WTC11 (cell line): ENCODE data around the gene TNS3. TPM values are rescaled to one million over a fixed set of nuclear protein-coding genes. Genes with fewer than 3 reads are reported as not detected.

Experiments used
- ATAC-seq: fragments of 200-7000 bp; cut with Tn5 transposase; 2 replicates; pipeline ENCODE4 v1.10.0; 2021; ENCODE audit warnings: mild to moderate bottlenecking, moderate library complexity
- CTCF ChIA-PET: fragments of 300-600 bp; sonication (Branson Sonifier 250); formaldehyde crosslinking; loops from one replicate; lab custom pipeline; 2021; ENCODE audit warnings: antibody characterized with exemption; lab: Charles Lee
- POLR2A ChIA-PET: fragments of 350-600 bp; sonication (Branson Sonifier 250); formaldehyde crosslinking; loops from one replicate; lab custom pipeline; 2021; ENCODE audit warnings: antibody characterized with exemption; lab: Charles Lee
- DNase-seq: peaks from one replicate; pipeline ENCODE4 v3.0.0; 2021; ENCODE audit warnings: low spot score
- H3K27ac Mint-ChIP-seq: 2 replicates; pipeline ENCODE4 v1.8.0; 2021; ENCODE audit warnings: mixed read lengths
- H3K27me3 Mint-ChIP-seq: 2 replicates; pipeline ENCODE4 v1.8.0; 2021; ENCODE audit warnings: low read depth, mild to moderate bottlenecking, moderate library complexity, mixed read lengths
- H3K36me3 Mint-ChIP-seq: 2 replicates; pipeline ENCODE4 v1.8.0; 2021; ENCODE audit warnings: mixed read lengths
- H3K4me1 Mint-ChIP-seq: 2 replicates; pipeline ENCODE4 v1.8.0; 2022; ENCODE audit warnings: mixed read lengths
- H3K4me3 Mint-ChIP-seq: 2 replicates; pipeline ENCODE4 v1.8.0; 2021; ENCODE audit warnings: mild to moderate bottlenecking, moderate library complexity, mixed read lengths
- H3K9me3 Mint-ChIP-seq: 2 replicates; pipeline ENCODE4 v1.8.0; 2021; ENCODE audit warnings: mixed read lengths
- AFF4 ChIP-seq: sonication (generic); formaldehyde crosslinking; IDR thresholded peaks from 2 replicates; pipeline ENCODE4 v1.8.1; 2023; ENCODE audit warnings: mild to moderate bottlenecking, missing genetic modification reagents, borderline replicate concordance
- ATF6 ChIP-seq: sonication (generic); formaldehyde crosslinking; IDR thresholded peaks from 2 replicates; pipeline ENCODE4 v1.8.1; 2023; ENCODE audit warnings: mild to moderate bottlenecking, missing genetic modification reagents
- CBFB ChIP-seq: sonication (generic); formaldehyde crosslinking; IDR thresholded peaks from 2 replicates; pipeline ENCODE4 v1.8.1; 2022; ENCODE audit warnings: mild to moderate bottlenecking, low read depth, missing genetic modification reagents
- JAZF1 ChIP-seq: fragments of 250-450 bp; sonication (Bioruptor Pico); IDR thresholded peaks from 2 replicates; pipeline ENCODE4 v1.9.0; 2021; ENCODE audit warnings: moderate library complexity, mild to moderate bottlenecking, inconsistent platforms
- KAT7 ChIP-seq: sonication (generic); formaldehyde crosslinking; IDR thresholded peaks from 2 replicates; pipeline ENCODE4 v1.8.1; 2023; ENCODE audit warnings: missing genetic modification reagents, mild to moderate bottlenecking, borderline replicate concordance
- MAX ChIP-seq: sonication (generic); formaldehyde crosslinking; IDR thresholded peaks from 2 replicates; pipeline ENCODE4 v1.8.0; 2022; ENCODE audit warnings: mild to moderate bottlenecking, missing genetic modification reagents
- NR3C1 ChIP-seq: sonication (generic); formaldehyde crosslinking; conservative IDR thresholded peaks from 2 replicates; pipeline ENCODE4 v1.8.1; 2023; ENCODE audit warnings: low read depth, mild to moderate bottlenecking, missing genetic modification reagents
- PRRX2 ChIP-seq: fragments of 250-450 bp; sonication (Bioruptor Pico); IDR thresholded peaks from 2 replicates; pipeline ENCODE4 v1.8.0; 2021; ENCODE audit warnings: mild to moderate bottlenecking
- SMAD3 ChIP-seq: sonication (generic); formaldehyde crosslinking; IDR thresholded peaks from 2 replicates; pipeline ENCODE4 v1.8.0; 2022; ENCODE audit warnings: missing genetic modification reagents, mild to moderate bottlenecking, borderline replicate concordance
- USF1 ChIP-seq: sonication (generic); formaldehyde crosslinking; IDR thresholded peaks from 2 replicates; pipeline ENCODE4 v1.8.0; 2022; ENCODE audit warnings: mild to moderate bottlenecking, missing genetic modification reagents
- ZNF138 ChIP-seq: sonication (generic); formaldehyde crosslinking; conservative IDR thresholded peaks from 2 replicates; pipeline ENCODE4 v1.8.1; 2022; ENCODE audit warnings: mild to moderate bottlenecking, moderate library complexity, missing genetic modification reagents
- ZNF317 ChIP-seq: sonication (generic); formaldehyde crosslinking; IDR thresholded peaks from 2 replicates; pipeline ENCODE4 v1.8.1; 2023; ENCODE audit warnings: low read depth, mild to moderate bottlenecking, moderate library complexity, missing genetic modification reagents, borderline replicate concordance
- ZNF671 ChIP-seq: fragments of 250-450 bp; sonication (Bioruptor Pico); IDR thresholded peaks from 2 replicates; pipeline ENCODE4 v1.8.0; 2021; ENCODE audit warnings: mild to moderate bottlenecking
- ZSCAN18 ChIP-seq: fragments of 250-450 bp; sonication (Bioruptor Pico); IDR thresholded peaks from 2 replicates; pipeline ENCODE4 v2.1.2; 2022; ENCODE audit warnings: mild to moderate bottlenecking, moderate library complexity
- total RNA-seq: library from RNA; stranded (reverse); gene quantifications from 3 replicates; pipeline ENCODE4 v1.2.3, GENCODE V29; 2021
- TF ChIP-seq, protein P1 (sequence below): fragments of 250-450 bp; sonication (Bioruptor Pico); IDR thresholded peaks from 2 replicates; pipeline ENCODE4 v1.9.0; 2021; ENCODE audit warnings: mild to moderate bottlenecking
- TF ChIP-seq, protein P2 (sequence below): fragments of 250-450 bp; sonication (Bioruptor Pico); IDR thresholded peaks from 2 replicates; pipeline ENCODE4 v1.9.0; 2021; ENCODE audit warnings: moderate library complexity, mild to moderate bottlenecking, inconsistent platforms, borderline replicate concordance
- TF ChIP-seq, protein P3 (sequence below): sonication (generic); formaldehyde crosslinking; IDR thresholded peaks from 2 replicates; pipeline ENCODE4 v1.8.1; 2023; ENCODE audit warnings: mild to moderate bottlenecking, moderate library complexity, missing genetic modification reagents
- TF ChIP-seq, protein P4 (sequence below): sonication (generic); formaldehyde crosslinking; IDR thresholded peaks from 2 replicates; pipeline ENCODE4 v1.8.0; 2023; ENCODE audit warnings: missing genetic modification reagents, mild to moderate bottlenecking, borderline replicate concordance

TNS3 gene
- total RNA-seq, 1 experiment from 2014 or later, result 37.7 TPM

DNA sequence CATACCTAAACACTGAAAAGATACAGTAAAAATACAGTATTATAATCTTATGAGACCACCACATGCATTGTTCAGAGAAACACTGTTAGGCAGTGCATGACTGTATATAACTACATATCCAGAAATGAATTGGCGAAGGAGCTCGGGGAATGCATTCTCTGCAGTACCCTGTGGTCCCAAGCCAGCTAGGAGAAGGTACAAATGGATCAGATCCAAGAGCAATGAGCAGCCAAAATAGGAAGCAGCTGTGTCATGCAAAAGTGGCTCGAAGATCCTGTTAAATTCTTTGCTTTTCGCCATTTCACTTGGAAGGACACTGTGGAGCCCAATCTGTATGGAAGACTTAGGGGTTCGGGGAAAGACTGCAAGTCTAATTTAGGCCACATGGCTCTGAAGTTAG lies 334.8 kb downstream of the TNS3 start (continued):
- TF ChIP-seq, protein P1, sequence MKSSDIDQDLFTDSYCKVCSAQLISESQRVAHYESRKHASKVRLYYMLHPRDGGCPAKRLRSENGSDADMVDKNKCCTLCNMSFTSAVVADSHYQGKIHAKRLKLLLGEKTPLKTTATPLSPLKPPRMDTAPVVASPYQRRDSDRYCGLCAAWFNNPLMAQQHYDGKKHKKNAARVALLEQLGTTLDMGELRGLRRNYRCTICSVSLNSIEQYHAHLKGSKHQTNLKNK (CRISPR knock-in tag), result no peak
- TF ChIP-seq, protein P2, sequence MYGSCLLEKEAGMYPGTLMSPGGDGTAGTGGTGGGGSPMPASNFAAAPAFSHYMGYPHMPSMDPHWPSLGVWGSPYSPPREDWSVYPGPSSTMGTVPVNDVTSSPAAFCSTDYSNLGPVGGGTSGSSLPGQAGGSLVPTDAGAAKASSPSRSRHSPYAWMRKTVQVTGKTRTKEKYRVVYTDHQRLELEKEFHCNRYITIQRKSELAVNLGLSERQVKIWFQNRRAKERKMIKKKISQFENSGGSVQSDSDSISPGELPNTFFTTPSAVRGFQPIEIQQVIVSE, result no peak

DNA sequence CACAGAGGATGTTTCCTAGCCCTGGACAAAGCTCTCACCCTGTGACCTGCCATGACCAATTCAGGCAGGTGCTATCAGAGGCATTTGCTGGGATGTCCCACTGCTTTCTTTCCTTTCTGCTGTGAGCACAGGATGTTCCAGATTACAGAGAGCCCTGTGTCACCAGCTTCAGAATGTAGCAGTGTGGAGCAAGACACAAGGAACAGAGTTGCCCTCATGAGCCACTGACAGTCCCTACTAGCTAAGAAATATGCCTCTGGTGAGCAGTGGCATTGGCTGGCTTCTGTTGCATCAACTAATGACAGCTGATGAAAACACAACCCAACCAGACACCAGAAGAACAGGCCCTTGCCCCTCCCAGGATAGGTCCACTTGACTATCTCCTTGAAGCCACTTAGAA lies 337.2 kb downstream of the TNS3 start:
- Mint-ChIP-seq H3K36me3 (no peaks in the 10 kb centered on the region), H3K4me3 (no peak overlapping the region), H3K9me3 (peaks cover 9% of the 10 kb centered on the region), H3K27ac (no peak overlapping the region), H3K4me1 (no peaks in the 10 kb centered on the region), H3K27me3 (no peaks in the 10 kb centered on the region; the same call in 1 of the 2 replicates)
- DNase-seq (no peak), ATAC-seq (no peak)
- TF ChIP-seq, protein P3, sequence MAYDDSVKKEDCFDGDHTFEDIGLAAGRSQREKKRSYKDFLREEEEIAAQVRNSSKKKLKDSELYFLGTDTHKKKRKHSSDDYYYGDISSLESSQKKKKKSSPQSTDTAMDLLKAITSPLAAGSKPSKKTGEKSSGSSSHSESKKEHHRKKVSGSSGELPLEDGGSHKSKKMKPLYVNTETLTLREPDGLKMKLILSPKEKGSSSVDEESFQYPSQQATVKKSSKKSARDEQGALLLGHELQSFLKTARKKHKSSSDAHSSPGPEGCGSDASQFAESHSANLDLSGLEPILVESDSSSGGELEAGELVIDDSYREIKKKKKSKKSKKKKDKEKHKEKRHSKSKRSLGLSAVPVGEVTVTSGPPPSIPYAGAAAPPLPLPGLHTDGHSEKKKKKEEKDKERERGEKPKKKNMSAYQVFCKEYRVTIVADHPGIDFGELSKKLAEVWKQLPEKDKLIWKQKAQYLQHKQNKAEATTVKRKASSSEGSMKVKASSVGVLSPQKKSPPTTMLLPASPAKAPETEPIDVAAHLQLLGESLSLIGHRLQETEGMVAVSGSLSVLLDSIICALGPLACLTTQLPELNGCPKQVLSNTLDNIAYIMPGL (CRISPR knock-in tag), result no peak
- no peak for TF ChIP-seq ATF6 (CRISPR knock-in tag)
- TF ChIP-seq ZNF138 (CRISPR knock-in tag), result no peak
- TF ChIP-seq SMAD3 (CRISPR knock-in tag), result no peak
- no peak for TF ChIP-seq ZNF671 (CRISPR knock-in tag)
- TF ChIP-seq ZSCAN18 (CRISPR knock-in tag), result no peak
- TF ChIP-seq JAZF1 (CRISPR knock-in tag), result no peak
- TF ChIP-seq, protein P4, sequence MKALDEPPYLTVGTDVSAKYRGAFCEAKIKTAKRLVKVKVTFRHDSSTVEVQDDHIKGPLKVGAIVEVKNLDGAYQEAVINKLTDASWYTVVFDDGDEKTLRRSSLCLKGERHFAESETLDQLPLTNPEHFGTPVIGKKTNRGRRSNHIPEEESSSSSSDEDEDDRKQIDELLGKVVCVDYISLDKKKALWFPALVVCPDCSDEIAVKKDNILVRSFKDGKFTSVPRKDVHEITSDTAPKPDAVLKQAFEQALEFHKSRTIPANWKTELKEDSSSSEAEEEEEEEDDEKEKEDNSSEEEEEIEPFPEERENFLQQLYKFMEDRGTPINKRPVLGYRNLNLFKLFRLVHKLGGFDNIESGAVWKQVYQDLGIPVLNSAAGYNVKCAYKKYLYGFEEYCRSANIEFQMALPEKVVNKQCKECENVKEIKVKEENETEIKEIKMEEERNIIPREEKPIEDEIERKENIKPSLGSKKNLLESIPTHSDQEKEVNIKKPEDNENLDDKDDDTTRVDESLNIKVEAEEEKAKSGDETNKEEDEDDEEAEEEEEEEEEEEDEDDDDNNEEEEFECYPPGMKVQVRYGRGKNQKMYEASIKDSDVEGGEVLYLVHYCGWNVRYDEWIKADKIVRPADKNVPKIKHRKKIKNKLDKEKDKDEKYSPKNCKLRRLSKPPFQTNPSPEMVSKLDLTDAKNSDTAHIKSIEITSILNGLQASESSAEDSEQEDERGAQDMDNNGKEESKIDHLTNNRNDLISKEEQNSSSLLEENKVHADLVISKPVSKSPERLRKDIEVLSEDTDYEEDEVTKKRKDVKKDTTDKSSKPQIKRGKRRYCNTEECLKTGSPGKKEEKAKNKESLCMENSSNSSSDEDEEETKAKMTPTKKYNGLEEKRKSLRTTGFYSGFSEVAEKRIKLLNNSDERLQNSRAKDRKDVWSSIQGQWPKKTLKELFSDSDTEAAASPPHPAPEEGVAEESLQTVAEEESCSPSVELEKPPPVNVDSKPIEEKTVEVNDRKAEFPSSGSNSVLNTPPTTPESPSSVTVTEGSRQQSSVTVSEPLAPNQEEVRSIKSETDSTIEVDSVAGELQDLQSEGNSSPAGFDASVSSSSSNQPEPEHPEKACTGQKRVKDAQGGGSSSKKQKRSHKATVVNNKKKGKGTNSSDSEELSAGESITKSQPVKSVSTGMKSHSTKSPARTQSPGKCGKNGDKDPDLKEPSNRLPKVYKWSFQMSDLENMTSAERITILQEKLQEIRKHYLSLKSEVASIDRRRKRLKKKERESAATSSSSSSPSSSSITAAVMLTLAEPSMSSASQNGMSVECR (CRISPR knock-in tag), result no peak
- no peak for TF ChIP-seq KAT7 (CRISPR knock-in tag)
- no peak for TF ChIP-seq MAX (CRISPR knock-in tag)
- no peak for TF ChIP-seq ZNF317 (CRISPR knock-in tag)
- no peak for TF ChIP-seq CBFB
- no peak for TF ChIP-seq PRRX2 (CRISPR knock-in tag)
- TF ChIP-seq USF1 (CRISPR knock-in tag), result no peak
- no peak for TF ChIP-seq AFF4
- TF ChIP-seq NR3C1 (CRISPR knock-in tag), result no peak
- CTCF ChIA-PET, result interaction anchor here (0.8 to 2.4 kb wide), 2 partner anchors 9 to 22 kb away, joined by 3 to 13 read pairs; no protein-coding TSS in a partner anchor
- POLR2A ChIA-PET, result no interaction called here
